Measurements from ENCODE around the gene DOK6.

Gene DOK6

DNA sequence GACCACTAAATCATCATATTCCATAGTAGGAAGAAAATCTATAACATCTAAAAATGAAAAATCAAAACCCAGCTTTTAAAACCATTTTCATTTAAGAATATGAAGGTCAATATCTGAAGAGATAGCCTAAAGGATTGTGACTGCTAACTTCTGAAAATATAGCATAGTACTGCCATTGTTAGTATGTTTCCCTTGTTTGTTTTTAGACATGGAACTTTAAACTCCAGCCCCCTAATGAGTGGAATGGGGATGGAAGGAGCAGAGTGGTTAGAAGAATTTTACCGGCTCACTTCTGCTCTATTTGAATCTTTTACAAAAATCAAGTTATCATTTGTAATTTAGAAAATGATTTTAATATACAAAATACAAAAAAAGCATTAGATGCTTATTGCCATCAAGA, 378.0 kb downstream of the DOK6 start:
- H3K79me2 ChIP-seq (ENCODE audit: control insufficient read depth, insufficient read depth, low read length, poor library complexity): no peaks in the 10 kb centered on the region
- H3K4me1 ChIP-seq (ENCODE audit: control insufficient read depth in 1 of 2, insufficient read depth in 2 of 2, low read length in 2 of 2): no peaks in the 10 kb centered on the region
- no peak overlapping the region for H3K14ac ChIP-seq (ENCODE audit: low read length)
- H3K4ac ChIP-seq (ENCODE audit: low read depth, low read length): no peak overlapping the region
- H3K36me3 ChIP-seq (ENCODE audit: control insufficient read depth in 1 of 2, insufficient read depth in 2 of 2, low read length in 2 of 2): no peaks in the 10 kb centered on the region
- no peak overlapping the region for H2BK12ac ChIP-seq (ENCODE audit: low read length)
- no peak for DNase-seq
- H4K91ac ChIP-seq (ENCODE audit: low read depth, low read length): no peak overlapping the region
- H2BK120ac ChIP-seq (ENCODE audit: insufficient read depth, low read length, poor library complexity): no peak overlapping the region
- H3K79me1 ChIP-seq (ENCODE audit: low read length): no peaks in the 10 kb centered on the region
- no peak overlapping the region for H3K4me3 ChIP-seq (ENCODE audit: low read depth, low read length)
- H3K23ac ChIP-seq (ENCODE audit: low read length): no peak overlapping the region
- H2BK5ac ChIP-seq (ENCODE audit: low read depth, low read length, poor library complexity): no peak overlapping the region
- H4K12ac ChIP-seq (ENCODE audit: low read depth, low read length): no peak overlapping the region
- H2AFZ ChIP-seq (ENCODE audit: insufficient read depth, low read length, poor library complexity): no peak overlapping the region
- no peak overlapping the region for H2AK5ac ChIP-seq (ENCODE audit: low read length)
- no CpG with 5 or more reads among the region's 1 CpG for WGBS (ENCODE audit: extremely low coverage, insufficient coverage, insufficient read length)
- no peak overlapping the region for H4K8ac ChIP-seq (ENCODE audit: low read depth, low read length)
- no peaks in the 10 kb centered on the region for H3K27me3 ChIP-seq (ENCODE audit: insufficient read depth, low read length)
- no peak overlapping the region for H3K18ac ChIP-seq (ENCODE audit: low read length)
- no peak overlapping the region for H3K4me2 ChIP-seq (ENCODE audit: low read length)
- H3K9me3 ChIP-seq (ENCODE audit: insufficient read depth, low read depth, low read length): no peaks in the 10 kb centered on the region
- no peak overlapping the region for H3K9ac ChIP-seq (ENCODE audit: low read length)
- no peak overlapping the region for H3K27ac ChIP-seq (ENCODE audit: low read depth, low read length)

DNA sequence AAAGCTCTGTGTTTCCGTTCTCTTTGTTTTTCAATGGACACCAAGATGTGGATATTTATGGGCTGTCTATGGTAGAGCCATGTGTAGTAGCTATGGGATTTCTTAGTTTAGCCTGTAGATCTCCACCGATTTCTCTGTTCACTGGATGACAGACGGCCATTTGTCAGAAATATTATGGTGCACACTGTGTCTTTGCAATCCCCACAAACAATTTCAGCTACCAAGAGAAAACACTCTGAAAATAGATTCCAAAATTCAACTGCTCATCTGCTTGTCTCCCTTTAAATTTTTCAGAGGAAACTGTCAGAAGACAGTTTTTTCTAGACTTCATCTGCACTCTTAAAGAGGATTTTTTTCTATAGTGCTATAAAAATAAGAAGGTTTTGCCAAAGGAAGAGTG, 380.2 kb downstream of the DOK6 start:
- no peak overlapping the region for H3K18ac ChIP-seq (ENCODE audit: low read length)
- no peak overlapping the region for H2BK120ac ChIP-seq (ENCODE audit: insufficient read depth, low read length, poor library complexity)
- no peak overlapping the region for H2AFZ ChIP-seq (ENCODE audit: insufficient read depth, low read length, poor library complexity)
- H2BK5ac ChIP-seq (ENCODE audit: low read depth, low read length, poor library complexity): no peak overlapping the region
- H3K9ac ChIP-seq (ENCODE audit: low read length): no peak overlapping the region
- no peak overlapping the region for H3K27ac ChIP-seq (ENCODE audit: low read depth, low read length)
- H4K91ac ChIP-seq (ENCODE audit: low read depth, low read length): no peak overlapping the region
- WGBS (ENCODE audit: extremely low coverage, insufficient coverage, insufficient read length): no CpG with 5 or more reads among the region's 3 CpGs
- H3K23ac ChIP-seq (ENCODE audit: low read length): no peak overlapping the region
- no peak overlapping the region for H3K14ac ChIP-seq (ENCODE audit: low read length)
- no peaks in the 10 kb centered on the region for H3K27me3 ChIP-seq (ENCODE audit: insufficient read depth, low read length)
- H2AK5ac ChIP-seq (ENCODE audit: low read length): no peak overlapping the region
- no peak overlapping the region for H3K4me3 ChIP-seq (ENCODE audit: low read depth, low read length)
- no peak overlapping the region for H3K4ac ChIP-seq (ENCODE audit: low read depth, low read length)
- H4K12ac ChIP-seq (ENCODE audit: low read depth, low read length): no peak overlapping the region
- no peak for DNase-seq
- H4K8ac ChIP-seq (ENCODE audit: low read depth, low read length): no peak overlapping the region
- no peaks in the 10 kb centered on the region for H3K79me1 ChIP-seq (ENCODE audit: low read length)
- H3K79me2 ChIP-seq (ENCODE audit: control insufficient read depth, insufficient read depth, low read length, poor library complexity): no peaks in the 10 kb centered on the region
- H2BK12ac ChIP-seq (ENCODE audit: low read length): no peak overlapping the region
- H3K4me2 ChIP-seq (ENCODE audit: low read length): no peak overlapping the region
- H3K4me1 ChIP-seq (ENCODE audit: control insufficient read depth in 1 of 2, insufficient read depth in 2 of 2, low read length in 2 of 2): no peaks in the 10 kb centered on the region
- H3K9me3 ChIP-seq (ENCODE audit: insufficient read depth, low read depth, low read length): no peaks in the 10 kb centered on the region
- H3K36me3 ChIP-seq (ENCODE audit: control insufficient read depth in 1 of 2, insufficient read depth in 2 of 2, low read length in 2 of 2): no peaks in the 10 kb centered on the region

DNA sequence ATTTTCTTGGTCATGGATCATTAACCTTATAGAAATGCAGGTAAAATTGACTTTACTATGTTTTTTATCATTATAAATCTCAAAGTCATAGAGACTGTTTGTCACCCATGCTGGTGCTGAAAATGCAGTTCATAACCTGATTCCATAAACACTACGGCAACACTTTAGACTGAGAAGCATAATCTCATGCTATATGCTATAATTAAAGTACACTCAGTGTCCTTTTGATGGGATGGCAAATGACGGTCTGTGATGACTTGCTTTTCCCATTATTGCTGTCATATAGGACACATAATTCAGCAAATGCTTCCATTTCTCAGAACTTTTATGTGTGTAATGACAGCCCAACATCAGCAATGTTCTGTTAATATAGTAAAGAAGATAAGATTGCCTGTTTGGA, 384.1 kb downstream of the DOK6 start:
- Histone ChIP-seq H4K12ac (ENCODE audit: low read depth, low read length) (no peak overlapping the region), H2AK5ac (ENCODE audit: low read length) (no peak overlapping the region), H3K23ac (ENCODE audit: low read length) (no peak overlapping the region), H3K27ac (ENCODE audit: low read depth, low read length) (no peak overlapping the region), H3K27me3 (ENCODE audit: insufficient read depth, low read length) (no peaks in the 10 kb centered on the region), H3K36me3 (ENCODE audit: control insufficient read depth in 1 of 2, insufficient read depth in 2 of 2, low read length in 2 of 2) (no peaks in the 10 kb centered on the region), H3K18ac (ENCODE audit: low read length) (no peak overlapping the region), H3K9ac (ENCODE audit: low read length) (no peak overlapping the region), H2BK120ac (ENCODE audit: insufficient read depth, low read length, poor library complexity) (no peak overlapping the region), H3K4ac (ENCODE audit: low read depth, low read length) (no peak overlapping the region), H3K4me1 (ENCODE audit: control insufficient read depth in 1 of 2, insufficient read depth in 2 of 2, low read length in 2 of 2) (peaks cover 0 to 4% of the 10 kb centered on the region in 2 experiments), H3K79me1 (ENCODE audit: low read length) (no peaks in the 10 kb centered on the region), H3K9me3 (ENCODE audit: insufficient read depth, low read depth, low read length) (no peaks in the 10 kb centered on the region), H4K91ac (ENCODE audit: low read depth, low read length) (no peak overlapping the region), H2BK5ac (ENCODE audit: low read depth, low read length, poor library complexity) (no peak overlapping the region), H4K8ac (ENCODE audit: low read depth, low read length) (no peak overlapping the region), H2AFZ (ENCODE audit: insufficient read depth, low read length, poor library complexity) (no peak overlapping the region), H3K14ac (ENCODE audit: low read length) (no peak overlapping the region), H3K4me3 (ENCODE audit: low read depth, low read length) (no peak overlapping the region), H3K79me2 (ENCODE audit: control insufficient read depth, insufficient read depth, low read length, poor library complexity) (no peaks in the 10 kb centered on the region), H2BK12ac (ENCODE audit: low read length) (no peak overlapping the region), H3K4me2 (ENCODE audit: low read length) (no peak overlapping the region)
- no CpG with 5 or more reads among the region's 2 CpGs for WGBS (ENCODE audit: extremely low coverage, insufficient coverage, insufficient read length)
- DNase-seq: no peak

DNA sequence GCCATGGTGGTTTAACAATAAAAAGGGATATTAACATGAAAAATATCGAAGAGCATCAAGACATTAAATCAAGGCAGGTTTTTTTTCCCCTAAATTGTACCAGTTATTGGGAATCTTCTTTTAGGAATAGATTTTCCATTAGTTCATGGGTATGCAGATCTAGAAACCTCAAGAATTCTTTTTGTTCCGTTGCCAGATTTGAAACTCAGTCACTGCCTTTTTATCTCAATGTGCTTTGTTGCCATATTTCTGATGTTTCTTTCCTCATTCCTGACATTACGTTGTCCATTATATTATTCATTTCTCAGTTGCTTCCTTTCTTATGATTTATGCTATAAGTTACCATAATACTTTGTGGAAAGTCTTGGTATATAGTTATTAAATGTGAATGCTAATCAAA, 384.8 kb downstream of the DOK6 start:
- Histone ChIP-seq H2BK120ac (ENCODE audit: insufficient read depth, low read length, poor library complexity) (no peak overlapping the region), H3K14ac (ENCODE audit: low read length) (no peak overlapping the region), H2AK5ac (ENCODE audit: low read length) (no peak overlapping the region), H4K8ac (ENCODE audit: low read depth, low read length) (no peak overlapping the region), H3K4me2 (ENCODE audit: low read length) (no peak overlapping the region), H2AFZ (ENCODE audit: insufficient read depth, low read length, poor library complexity) (no peak overlapping the region), H3K36me3 (ENCODE audit: control insufficient read depth in 1 of 2, insufficient read depth in 2 of 2, low read length in 2 of 2) (no peaks in the 10 kb centered on the region), H2BK5ac (ENCODE audit: low read depth, low read length, poor library complexity) (no peak overlapping the region), H4K12ac (ENCODE audit: low read depth, low read length) (no peak overlapping the region), H3K79me2 (ENCODE audit: control insufficient read depth, insufficient read depth, low read length, poor library complexity) (no peaks in the 10 kb centered on the region), H3K18ac (ENCODE audit: low read length) (no peak overlapping the region), H3K23ac (ENCODE audit: low read length) (no peak overlapping the region), H3K4me3 (ENCODE audit: low read depth, low read length) (no peak overlapping the region), H3K27me3 (ENCODE audit: insufficient read depth, low read length) (no peaks in the 10 kb centered on the region), H4K91ac (ENCODE audit: low read depth, low read length) (no peak overlapping the region), H3K4me1 (ENCODE audit: control insufficient read depth in 1 of 2, insufficient read depth in 2 of 2, low read length in 2 of 2) (peaks cover 0 to 4% of the 10 kb centered on the region in 2 experiments), H3K4ac (ENCODE audit: low read depth, low read length) (no peak overlapping the region), H3K27ac (ENCODE audit: low read depth, low read length) (no peak overlapping the region), H3K9me3 (ENCODE audit: insufficient read depth, low read depth, low read length) (no peaks in the 10 kb centered on the region), H3K9ac (ENCODE audit: low read length) (no peak overlapping the region), H3K79me1 (ENCODE audit: low read length) (no peaks in the 10 kb centered on the region), H2BK12ac (ENCODE audit: low read length) (no peak overlapping the region)
- no peak for DNase-seq
- WGBS (ENCODE audit: extremely low coverage, insufficient coverage, insufficient read length): no CpG with 5 or more reads among the region's 3 CpGs
